H4 (cell line): ENCODE measurements around the gene DIP2C. TPM values are rescaled to one million over a fixed set of nuclear protein-coding genes. Genes with fewer than 3 reads are reported as not detected.
"Not testable (repeated sequence)": the region's sequence is repeated elsewhere in the genome, so short reads cannot be mapped to it uniquely, and the experiment has no call there.

Experiments used
- DNase-seq: peaks from one replicate; pipeline ENCODE4 v3.0.0-alpha.2; 2015; ENCODE audit warnings: low spot score
- total RNA-seq: library from RNA; depleted of rRNA; stranded (reverse); fragments of >200 nt; shearing (Covaris generic); gene quantifications from 2 replicates; pipeline ENCODE4 v1.2.3, GENCODE V29; 2014

DIP2C gene
- total RNA-seq, 1 experiment from 2014 or later = 2.3 TPM

GRCh38 chr10:660970-661596, 28.4 kb downstream of the DIP2C start:
- no peak for DNase-seq

- DNase-seq = no peak
Observed at GRCh38 chr10:660413-660969, 29.0 kb downstream of the DIP2C start.

- no peak for DNase-seq
Observed at GRCh38 chr10:659688-660141, 29.8 kb downstream of the DIP2C start.

DNA sequence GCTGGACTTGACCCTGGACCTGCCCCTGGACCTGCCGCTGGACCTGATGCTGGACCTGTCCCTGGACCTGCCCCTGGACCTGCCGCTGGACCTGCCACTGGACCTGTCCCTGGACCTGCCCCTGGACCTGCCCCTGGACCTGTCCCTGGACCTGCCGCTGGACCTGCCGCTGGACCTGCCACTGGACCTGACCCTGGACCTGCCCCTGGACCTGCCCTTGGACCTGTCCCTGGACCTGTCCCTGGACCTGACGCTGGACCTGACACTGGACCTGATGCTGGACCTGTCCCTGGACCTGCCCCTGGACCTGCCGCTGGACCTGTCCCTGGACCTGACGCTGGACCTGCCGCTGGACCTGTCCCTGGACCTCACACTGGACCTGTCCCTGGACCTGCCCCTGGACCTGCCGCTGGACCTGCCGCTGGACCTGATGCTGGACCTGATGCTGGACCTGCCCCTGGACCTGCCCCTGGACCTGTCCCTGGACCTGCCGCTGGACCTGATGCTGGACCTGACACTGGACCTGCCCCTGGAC, 31.6 kb downstream of the DIP2C start:
- DNase-seq = not testable (repeated sequence)

DNA sequence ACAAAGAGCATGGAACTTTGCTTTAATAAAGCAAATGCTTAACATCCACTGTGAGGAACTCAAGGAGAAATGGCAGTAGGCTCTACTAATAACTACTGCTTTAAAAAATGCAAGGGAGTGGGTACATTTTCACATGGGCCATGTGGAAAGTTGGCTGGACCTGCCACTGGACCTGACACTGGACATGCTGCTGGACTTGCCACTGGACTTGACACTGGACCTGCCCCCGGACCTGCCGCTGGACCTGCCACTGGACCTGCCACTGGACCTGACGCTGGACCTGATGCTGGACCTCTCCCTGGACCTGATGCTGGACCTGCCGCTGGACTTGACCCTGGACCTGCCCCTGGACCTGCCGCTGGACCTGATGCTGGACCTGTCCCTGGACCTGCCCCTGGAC, 32.6 kb downstream of the DIP2C start:
- DNase-seq = no peak

DNA sequence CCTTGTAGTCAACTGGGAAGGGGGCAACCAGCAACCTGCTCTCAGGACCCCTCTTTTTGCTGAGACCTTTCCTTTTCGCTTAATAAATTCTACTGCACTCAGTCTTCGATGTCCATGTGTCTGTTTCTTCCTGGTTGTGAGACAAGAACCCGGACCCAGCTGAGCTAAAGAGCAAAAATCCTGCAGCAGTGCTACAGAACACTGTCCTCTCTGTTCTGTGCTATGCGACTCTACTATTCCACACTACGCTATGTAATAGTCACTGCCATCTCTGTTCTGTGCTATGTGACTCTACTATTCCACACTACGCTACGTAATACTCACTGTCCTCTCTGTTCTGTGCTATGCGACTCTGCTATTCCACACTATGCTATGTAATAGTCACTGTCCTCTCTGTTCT, 34.3 kb downstream of the DIP2C start:
- DNase-seq = no peak

- no peak for DNase-seq
Observed at GRCh38 chr10:654647-654996, 34.8 kb downstream of the DIP2C start.

- DNase-seq = no peak
Observed at GRCh38 chr10:653991-654646, 35.3 kb downstream of the DIP2C start.

GRCh38 chr10:652832-653459, 36.5 kb downstream of the DIP2C start:
- DNase-seq = not testable (repeated sequence)

- no peak for DNase-seq
Observed at GRCh38 chr10:652233-652632, 37.2 kb downstream of the DIP2C start.

- no peak for DNase-seq
Observed at GRCh38 chr10:651692-652091, 37.8 kb downstream of the DIP2C start.

- no peak for DNase-seq
Observed at GRCh38 chr10:650886-651615, 38.4 kb downstream of the DIP2C start.

GRCh38 chr10:650441-650851, 39.0 kb downstream of the DIP2C start:
- no peak for DNase-seq

DNA sequence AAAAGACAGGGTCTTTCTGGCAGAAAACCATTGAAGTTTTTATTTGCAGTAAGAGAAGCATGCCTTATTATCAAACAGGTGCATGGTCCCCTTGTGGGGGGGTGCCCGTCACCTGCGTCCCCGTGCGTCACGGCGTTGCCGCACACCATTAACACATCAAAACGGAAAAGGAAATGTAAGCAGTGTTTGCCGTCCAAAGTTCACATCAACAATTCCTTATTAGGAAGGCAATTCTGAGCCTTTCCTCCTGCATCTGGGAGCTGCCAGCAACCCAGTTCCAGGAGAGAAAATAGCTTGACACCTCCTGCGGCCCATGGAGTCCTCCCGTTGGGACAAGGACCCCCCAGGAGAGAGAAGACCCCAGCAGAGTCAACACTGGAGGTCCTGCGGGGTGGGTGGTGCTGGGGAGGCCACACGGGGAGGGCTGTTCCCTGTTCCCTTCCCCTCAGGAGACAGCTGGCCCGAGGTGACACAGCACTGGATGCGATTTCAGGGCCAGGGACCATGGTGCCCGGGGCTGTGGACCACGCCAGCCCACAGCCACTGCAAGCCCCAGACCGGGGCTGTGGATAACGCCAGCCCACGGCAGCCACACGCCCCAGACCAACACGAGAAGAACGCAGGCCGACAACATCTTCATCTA, 39.5 kb downstream of the DIP2C start:
- DNase-seq = no peak

- no peak for DNase-seq
Observed at GRCh38 chr10:649445-649797, 40.0 kb downstream of the DIP2C start.

- not testable (repeated sequence) for DNase-seq
Observed at GRCh38 chr10:647019-647418, 42.4 kb downstream of the DIP2C start.

DNA sequence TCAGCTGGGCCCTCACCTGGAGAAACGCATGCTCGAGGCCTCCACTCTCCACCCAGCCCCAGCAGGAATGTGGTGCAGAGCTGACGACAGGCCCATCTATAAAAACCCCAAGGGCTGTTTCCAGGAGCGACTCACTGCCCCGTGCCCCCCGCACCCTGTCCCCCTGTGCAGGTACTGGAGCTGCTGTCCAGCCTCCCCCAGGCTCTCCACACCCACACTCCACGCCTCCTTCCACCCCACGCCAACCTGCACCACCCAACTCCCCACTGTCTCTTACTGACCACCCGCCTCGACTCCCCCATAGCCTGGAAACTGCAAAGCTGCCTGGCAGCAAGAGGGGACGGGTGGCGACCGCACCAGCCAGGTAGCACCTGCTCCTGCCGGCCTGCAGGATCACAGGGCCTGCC, 43.3 kb downstream of the DIP2C start:
- DNase-seq = no peak

- no peak for DNase-seq
Observed at GRCh38 chr10:644943-645334, 44.5 kb downstream of the DIP2C start.

DNA sequence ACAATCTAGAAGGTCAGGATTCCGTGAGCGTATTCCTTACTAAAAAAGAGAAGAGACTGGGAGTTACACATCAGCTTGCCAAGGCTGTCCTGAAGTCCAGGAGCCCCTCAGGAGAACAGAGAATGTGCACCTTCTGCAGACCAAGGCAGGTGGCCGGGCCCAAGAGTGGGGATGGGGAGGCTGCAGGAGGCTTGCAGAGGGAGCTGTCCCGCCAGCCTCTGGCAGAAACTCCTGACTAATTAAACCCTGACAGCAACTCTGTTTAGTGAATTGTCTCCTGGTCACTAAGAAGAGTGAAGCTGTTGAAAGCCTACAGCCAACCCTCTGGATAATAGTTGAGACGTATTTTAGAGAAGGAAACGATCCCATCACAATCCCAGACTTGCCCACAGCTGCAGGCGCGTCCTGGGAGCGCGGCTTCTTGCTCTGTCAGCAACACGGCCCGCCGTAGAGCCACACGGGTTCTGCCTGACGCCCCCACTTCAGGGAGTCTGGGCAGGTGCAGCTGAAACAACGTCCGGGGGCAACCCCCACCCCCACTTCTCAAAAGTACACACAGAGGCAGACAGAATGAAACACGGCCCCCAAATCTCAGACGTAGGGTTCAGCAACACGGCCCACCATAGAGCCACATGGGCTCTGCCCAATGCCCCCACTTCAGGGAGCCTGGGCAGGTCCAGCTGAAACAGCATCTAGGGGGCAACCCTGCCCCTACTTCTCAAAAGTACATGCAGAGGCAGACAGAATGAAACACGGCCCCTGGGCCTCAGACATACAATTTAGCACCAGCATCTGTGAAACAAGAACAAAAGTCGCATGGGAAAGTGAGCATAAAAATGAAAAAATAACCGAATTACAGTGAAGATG, 45.2 kb downstream of the DIP2C start:
- DNase-seq = no peak

DNA sequence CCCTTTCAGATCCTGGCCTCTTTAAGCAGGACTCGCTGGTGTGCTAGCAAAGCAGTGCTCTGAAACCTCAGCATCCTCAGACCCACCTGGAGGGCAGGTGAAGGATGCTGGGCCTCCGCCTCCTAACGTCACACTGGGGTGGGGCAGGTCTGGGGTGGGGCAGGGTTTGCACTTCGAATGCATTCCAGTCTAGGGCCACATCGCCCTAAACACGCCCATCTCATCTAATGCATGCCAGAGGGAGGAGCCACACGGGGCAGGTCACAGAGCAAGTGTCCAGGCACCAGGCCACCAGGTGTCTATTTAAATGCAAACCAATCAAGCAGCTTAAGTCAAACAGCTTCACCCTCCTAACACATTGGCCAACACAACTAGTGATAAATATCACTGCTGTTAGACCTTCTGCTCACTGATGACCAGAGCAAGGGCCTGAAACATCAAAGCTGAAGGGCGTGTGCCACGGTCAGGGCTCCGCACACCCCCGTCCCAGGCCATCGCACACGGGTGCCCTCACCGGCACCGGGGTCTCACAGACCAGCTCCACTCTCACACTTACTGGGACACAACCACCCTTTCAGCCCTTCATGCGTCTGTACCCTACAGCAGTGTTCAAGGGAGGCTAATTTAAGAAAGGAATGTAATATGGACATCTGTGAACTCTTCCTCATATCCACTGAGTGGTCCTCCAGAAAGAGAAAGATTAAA, 47.1 kb downstream of the DIP2C start:
- no peak for DNase-seq
